Ishikawa (cell line): ENCODE results near the gene SOHLH2.

Experiments
- CEBPB ChIP-seq: IDR thresholded peaks from 2 replicates; pipeline ENCODE4 v1.6.1; 2012
- CREB1 ChIP-seq: IDR thresholded peaks from 2 replicates; pipeline ENCODE4 v1.6.1; 2012; ENCODE audit warnings: low read depth
- EGR1 ChIP-seq: IDR thresholded peaks from 2 replicates; pipeline ENCODE4 v1.6.1; 2012
- EP300 ChIP-seq: IDR thresholded peaks from 2 replicates; pipeline ENCODE4 v1.6.1; 2012; ENCODE audit warnings: borderline replicate concordance
- FOXM1 ChIP-seq: IDR thresholded peaks from 2 replicates; pipeline ENCODE4 v1.6.1; 2012; ENCODE audit warnings: low read depth, borderline replicate concordance
- NFIC ChIP-seq: IDR thresholded peaks from 2 replicates; pipeline ENCODE4 v1.6.1; 2012
- RAD21 ChIP-seq: IDR thresholded peaks from 2 replicates; pipeline ENCODE4 v1.6.1; 2012; ENCODE audit warnings: low read depth
- TAF1 ChIP-seq: IDR thresholded peaks from 2 replicates; pipeline ENCODE4 v1.6.1; 2012; ENCODE audit warnings: low read depth, mild to moderate bottlenecking
- TCF12 ChIP-seq: IDR thresholded peaks from 2 replicates; pipeline ENCODE4 v1.6.1; 2012; ENCODE audit warnings: low read depth
- TEAD4 ChIP-seq: IDR thresholded peaks from 2 replicates; pipeline ENCODE4 v1.6.1; 2012
- YY1 ChIP-seq: IDR thresholded peaks from 2 replicates; pipeline ENCODE4 v1.6.1; 2012; ENCODE audit warnings: low read depth
- ZBTB7A ChIP-seq: IDR thresholded peaks from 2 replicates; pipeline ENCODE4 v1.6.1; 2012; ENCODE audit warnings: low read depth
- TF ChIP-seq, protein P1 (sequence below): IDR thresholded peaks from 2 replicates; pipeline ENCODE4 v1.6.1; 2012
- TF ChIP-seq, protein P2 (sequence below): IDR thresholded peaks from 2 replicates; pipeline ENCODE4 v1.6.1; 2012; ENCODE audit warnings: low read depth, mild to moderate bottlenecking
- TF ChIP-seq, protein P3 (sequence below): IDR thresholded peaks from 2 replicates; pipeline ENCODE4 v1.6.1; 2012

The SOHLH2 gene

DNA sequence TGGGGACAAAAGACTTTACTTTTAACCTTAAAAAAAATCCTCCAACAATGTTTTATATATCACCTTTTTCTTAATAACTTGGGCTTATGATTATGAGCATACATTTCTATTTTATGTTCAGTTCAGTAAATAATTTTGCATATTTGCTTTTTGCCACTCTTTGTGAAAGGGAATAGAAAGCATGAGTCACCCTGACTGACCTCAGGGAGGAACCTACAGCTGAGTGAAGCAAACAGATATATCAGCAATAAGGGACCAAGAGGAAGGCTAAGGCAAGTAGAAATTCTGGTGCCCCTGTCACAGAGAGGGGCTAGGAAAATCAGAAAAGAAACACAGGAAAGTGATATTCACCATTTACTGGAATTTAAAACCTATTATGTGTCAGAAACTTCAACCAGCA, 37.2 kb upstream of the SOHLH2 start:
- TF ChIP-seq CEBPB (no peak), EP300 (no peak), ZBTB7A (no peak), CREB1 (no peak)
- TF ChIP-seq, protein P1, sequence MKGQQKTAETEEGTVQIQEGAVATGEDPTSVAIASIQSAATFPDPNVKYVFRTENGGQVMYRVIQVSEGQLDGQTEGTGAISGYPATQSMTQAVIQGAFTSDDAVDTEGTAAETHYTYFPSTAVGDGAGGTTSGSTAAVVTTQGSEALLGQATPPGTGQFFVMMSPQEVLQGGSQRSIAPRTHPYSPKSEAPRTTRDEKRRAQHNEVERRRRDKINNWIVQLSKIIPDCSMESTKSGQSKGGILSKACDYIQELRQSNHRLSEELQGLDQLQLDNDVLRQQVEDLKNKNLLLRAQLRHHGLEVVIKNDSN: no peak

DNA sequence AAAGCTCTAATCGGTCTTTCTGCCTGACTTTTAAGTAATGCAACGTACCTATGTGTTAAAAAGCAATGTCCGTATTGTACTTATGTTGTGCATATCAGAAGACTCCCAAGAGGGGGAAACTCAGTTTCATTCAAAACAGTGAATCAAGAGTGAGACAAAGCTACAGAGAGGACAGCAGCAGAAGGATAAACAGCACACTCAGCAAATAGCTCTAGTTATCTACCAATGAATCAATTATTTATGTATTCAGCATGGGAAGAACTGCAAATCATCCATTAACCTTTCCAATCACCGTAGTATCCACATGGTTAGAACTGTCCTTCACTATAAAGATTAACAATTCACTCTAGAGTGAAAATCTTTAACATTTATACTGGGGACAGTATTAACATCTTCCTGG, 36.7 kb upstream of the SOHLH2 start:
- TF ChIP-seq TAF1 (no peak), TCF12 (no peak)
- TF ChIP-seq, protein P2, sequence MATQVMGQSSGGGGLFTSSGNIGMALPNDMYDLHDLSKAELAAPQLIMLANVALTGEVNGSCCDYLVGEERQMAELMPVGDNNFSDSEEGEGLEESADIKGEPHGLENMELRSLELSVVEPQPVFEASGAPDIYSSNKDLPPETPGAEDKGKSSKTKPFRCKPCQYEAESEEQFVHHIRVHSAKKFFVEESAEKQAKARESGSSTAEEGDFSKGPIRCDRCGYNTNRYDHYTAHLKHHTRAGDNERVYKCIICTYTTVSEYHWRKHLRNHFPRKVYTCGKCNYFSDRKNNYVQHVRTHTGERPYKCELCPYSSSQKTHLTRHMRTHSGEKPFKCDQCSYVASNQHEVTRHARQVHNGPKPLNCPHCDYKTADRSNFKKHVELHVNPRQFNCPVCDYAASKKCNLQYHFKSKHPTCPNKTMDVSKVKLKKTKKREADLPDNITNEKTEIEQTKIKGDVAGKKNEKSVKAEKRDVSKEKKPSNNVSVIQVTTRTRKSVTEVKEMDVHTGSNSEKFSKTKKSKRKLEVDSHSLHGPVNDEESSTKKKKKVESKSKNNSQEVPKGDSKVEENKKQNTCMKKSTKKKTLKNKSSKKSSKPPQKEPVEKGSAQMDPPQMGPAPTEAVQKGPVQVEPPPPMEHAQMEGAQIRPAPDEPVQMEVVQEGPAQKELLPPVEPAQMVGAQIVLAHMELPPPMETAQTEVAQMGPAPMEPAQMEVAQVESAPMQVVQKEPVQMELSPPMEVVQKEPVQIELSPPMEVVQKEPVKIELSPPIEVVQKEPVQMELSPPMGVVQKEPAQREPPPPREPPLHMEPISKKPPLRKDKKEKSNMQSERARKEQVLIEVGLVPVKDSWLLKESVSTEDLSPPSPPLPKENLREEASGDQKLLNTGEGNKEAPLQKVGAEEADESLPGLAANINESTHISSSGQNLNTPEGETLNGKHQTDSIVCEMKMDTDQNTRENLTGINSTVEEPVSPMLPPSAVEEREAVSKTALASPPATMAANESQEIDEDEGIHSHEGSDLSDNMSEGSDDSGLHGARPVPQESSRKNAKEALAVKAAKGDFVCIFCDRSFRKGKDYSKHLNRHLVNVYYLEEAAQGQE: no peak

DNA sequence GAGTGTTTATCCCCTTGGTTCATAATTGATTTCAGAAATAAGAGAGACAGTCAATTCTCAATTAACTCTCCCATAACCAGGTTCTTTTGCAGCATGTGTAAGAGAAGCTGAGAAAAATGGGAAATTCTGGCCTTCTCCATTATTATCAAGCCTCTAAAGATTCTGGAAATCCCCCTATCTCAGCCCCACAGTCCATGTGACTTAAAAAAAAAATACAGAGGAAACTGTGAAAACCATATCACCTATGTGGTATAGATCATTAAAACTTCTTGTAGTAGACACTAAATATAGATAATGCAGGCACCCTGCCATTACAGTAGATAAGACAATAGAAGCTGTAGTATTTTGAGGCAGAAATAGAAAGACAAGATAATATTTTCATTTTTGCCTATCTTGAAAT, 34.3 kb upstream of the SOHLH2 start:
- TF ChIP-seq EP300: no peak
- no peak for TF ChIP-seq TEAD4
- TF ChIP-seq, protein P3, sequence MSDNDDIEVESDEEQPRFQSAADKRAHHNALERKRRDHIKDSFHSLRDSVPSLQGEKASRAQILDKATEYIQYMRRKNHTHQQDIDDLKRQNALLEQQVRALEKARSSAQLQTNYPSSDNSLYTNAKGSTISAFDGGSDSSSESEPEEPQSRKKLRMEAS: no peak
- TF ChIP-seq RAD21: no peak
- TF ChIP-seq CEBPB: no peak
- TF ChIP-seq FOXM1: no peak
- TF ChIP-seq TCF12: no peak
- TF ChIP-seq, protein P1: no peak
- TF ChIP-seq, protein P2: no peak
- TF ChIP-seq TAF1: no peak
- TF ChIP-seq CREB1: no peak
- TF ChIP-seq YY1: no peak
- TF ChIP-seq NFIC: no peak
- TF ChIP-seq EGR1: no peak
- TF ChIP-seq ZBTB7A: no peak

DNA sequence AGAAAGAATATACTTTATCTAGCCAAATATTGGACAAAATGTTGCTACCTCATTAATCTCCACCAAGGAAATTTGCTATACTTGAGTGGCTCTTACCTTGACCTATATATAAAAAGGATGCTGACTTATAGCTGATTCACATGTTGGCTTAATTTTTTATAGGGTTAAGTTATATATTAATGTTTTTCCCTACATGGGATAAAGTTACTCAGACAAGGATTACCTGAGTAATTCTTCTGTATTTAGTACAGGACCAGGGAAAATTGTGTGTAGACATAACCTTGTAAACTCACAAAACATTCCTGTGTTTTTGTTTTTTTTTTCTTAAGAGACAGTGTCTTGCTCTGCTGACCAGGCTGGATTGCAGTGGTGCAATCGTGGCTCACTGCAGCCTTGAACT, 30.6 kb upstream of the SOHLH2 start:
- TF ChIP-seq RAD21 (no peak), EGR1 (no peak), NFIC (no peak), TEAD4 (no peak), YY1 (no peak), TAF1 (no peak), FOXM1 (no peak), TCF12 (no peak), CEBPB (no peak), EP300 (no peak), ZBTB7A (no peak)
- TF ChIP-seq, protein P2: no peak
- TF ChIP-seq, protein P3: no peak
- TF ChIP-seq, protein P1: no peak

DNA sequence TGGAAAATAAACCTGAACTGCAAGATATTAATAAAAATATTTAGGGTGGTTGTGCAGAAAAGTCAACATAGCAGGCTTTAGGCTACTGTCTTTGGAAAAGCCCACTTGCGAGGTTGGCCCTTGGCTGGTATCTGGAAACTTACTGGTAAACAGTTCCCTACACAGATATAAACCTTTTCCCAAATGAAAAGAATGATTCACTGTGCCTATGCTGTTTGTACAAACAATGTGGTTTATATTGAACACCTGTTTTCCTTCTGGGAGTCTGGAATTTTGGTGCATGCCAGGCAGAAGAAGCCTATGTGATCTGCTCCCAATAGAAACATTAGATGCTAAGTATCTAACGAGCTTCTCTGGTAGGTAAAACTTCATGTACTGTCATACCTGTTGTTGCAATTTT, 29.7 kb upstream of the SOHLH2 start:
- TF ChIP-seq TEAD4: no peak
- TF ChIP-seq TCF12: no peak
- no peak for TF ChIP-seq EGR1
- no peak for TF ChIP-seq CREB1
- TF ChIP-seq YY1: no peak
- TF ChIP-seq TAF1: no peak
- TF ChIP-seq, protein P2: no peak
- no peak for TF ChIP-seq ZBTB7A
- no peak for TF ChIP-seq RAD21
- no peak for TF ChIP-seq FOXM1
- TF ChIP-seq, protein P3: no peak
